Activated CD8-positive, alpha-beta memory T cell treated with anti-CD3 and anti-CD28 coated beads, Interleukin-2, amount 50 U/mL, for 24 hours (primary cell): ENCODE results near the gene VEGFA.
"Not testable (repeated sequence)": the region's sequence is repeated elsewhere in the genome, so short reads cannot be mapped to it uniquely, and the experiment has no call there.

ENCODE experiments used
- DNase-seq: peaks from one replicate; pipeline ENCODE4 v3.0.0-alpha.2; 2020; ENCODE audit errors: extremely low read depth

The VEGFA gene

GRCh38 chr6:43803055-43803782 is 33.2 kb downstream of the VEGFA start:
- no peak for DNase-seq

- DNase-seq: no peak
Observed at GRCh38 chr6:43803783-43804549, 34.0 kb downstream of the VEGFA start.

- no peak for DNase-seq
Observed at GRCh38 chr6:43804550-43805223, 34.7 kb downstream of the VEGFA start.

GRCh38 chr6:43805699-43806042 is 35.7 kb downstream of the VEGFA start:
- DNase-seq: no peak

- DNase-seq: no peak
Observed at GRCh38 chr6:43806043-43806757, 36.2 kb downstream of the VEGFA start.

- DNase-seq: no peak
Observed at GRCh38 chr6:43806758-43807227, 36.8 kb downstream of the VEGFA start.

GRCh38 chr6:43807228-43808061 is 37.4 kb downstream of the VEGFA start:
- no peak for DNase-seq

DNA sequence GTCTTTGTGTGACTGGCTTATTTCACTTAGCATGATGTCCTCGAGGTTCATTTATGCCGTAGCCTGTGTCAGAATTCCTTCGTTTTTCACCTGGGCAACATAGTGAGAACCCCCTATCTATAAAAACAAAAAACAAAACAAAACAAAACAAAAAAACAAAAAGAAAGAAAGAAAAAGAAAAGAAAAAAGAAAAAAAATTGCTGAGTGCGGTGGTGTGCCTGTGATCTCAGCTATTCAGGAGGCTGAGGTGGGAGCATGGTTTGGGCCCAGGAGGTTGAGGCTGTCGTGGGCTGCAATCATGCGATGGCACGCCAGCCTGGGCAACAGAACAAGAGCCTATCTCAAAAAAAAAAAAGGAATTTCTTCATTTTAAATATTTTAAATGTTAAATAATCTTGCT is 38.4 kb downstream of the VEGFA start:
- DNase-seq: no peak

DNA sequence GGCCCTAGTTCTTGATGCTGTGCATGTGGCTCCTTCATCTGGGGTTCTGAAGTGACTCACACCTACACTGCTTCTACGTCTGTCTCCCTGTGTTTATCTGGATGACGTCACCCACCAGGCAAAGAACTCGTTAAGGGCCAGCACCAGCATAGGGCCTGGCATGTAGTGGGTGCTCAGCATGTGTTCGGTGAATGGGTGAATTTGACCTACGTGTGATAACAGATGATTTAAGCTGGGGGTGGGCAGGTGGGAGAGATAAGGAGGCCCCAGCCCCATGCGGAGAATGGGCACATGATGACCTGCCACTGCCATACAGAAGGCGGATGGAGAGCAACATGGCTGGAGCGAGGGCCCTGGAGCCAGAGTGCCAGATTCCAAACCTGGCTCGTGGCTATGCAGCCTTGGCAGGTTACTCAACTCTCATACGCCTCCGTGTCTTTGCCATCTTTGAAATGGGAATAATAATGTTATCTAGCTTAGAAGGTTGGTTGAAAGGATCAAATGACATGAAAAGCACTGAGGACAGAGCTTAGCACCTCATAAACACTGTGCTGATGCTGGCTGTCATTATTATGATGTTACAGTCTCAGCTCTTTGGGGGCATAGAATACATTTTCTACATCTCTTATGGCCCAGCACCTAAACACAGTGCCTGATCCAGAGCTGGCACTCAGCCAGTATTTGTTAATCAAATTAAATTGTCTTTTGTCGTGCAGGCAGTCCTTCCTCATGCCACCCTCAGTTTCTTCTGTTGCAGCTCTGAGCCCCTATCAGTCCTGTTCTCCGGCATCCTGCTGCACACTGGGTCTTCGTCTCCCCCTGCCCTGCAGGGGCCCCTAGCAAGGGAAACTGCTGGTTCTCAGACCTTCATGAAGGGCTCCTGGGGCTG is 39.6 kb downstream of the VEGFA start:
- DNase-seq: no peak

DNA sequence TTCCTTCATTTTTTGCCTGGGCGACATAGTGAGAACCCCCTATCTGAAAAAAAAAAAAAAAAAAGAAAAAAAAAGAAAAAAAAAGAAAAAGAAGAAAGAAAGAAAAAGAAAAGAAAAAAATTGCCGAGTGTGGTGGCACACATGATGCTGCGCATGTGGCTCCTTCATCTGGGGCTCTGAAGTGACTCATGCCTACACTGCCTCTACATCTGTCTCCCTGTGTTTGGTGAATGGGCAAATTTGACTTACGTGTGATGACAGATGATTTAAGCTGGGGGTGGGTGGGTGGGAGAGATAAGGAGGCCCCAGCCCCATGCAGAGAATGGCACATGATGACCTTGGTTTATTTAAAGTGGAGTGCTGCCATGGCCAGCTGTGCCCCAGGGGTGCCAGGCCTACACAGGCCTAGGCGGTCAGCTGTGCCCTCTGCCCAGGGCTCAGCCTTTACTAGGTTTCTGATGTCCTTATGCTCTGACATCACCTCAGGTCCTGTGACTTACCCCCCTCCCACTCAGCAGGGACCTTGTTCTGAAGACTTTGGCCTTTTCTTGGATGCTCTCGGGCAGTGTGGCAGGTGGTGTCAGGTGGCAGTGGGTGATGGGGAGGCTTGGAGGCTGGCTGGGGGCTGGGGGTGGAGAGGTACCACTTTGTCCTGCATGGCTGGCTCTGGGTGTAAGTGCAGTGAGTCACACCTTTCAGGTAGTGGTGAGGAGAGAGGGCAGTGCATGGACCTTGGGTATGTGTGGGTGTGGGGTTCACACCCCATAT is 41.1 kb downstream of the VEGFA start:
- no peak for DNase-seq

DNA sequence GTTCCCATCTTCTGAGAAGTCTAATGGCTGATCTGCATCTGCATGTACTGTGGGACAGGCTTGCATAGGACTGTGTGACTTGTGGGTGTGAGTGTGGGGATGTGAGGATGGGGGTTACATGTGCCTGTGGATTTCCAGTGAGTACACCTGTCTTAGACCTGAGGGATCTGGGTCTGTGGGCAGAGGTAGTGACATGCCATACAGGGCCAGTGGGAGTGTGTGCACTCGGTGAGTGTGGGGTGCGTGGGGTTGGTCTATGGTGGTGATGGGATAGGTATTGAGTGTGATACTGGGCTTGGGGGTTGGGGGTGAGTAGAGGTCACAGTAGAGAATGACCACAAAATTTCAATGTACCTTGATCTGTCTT is 41.7 kb downstream of the VEGFA start:
- no peak for DNase-seq

- no peak for DNase-seq
Observed at GRCh38 chr6:43812850-43813578, 43.0 kb downstream of the VEGFA start.

GRCh38 chr6:43814111-43814510 is 44.1 kb downstream of the VEGFA start:
- no peak for DNase-seq

GRCh38 chr6:43814865-43815264 is 44.9 kb downstream of the VEGFA start:
- DNase-seq: no peak

GRCh38 chr6:43817192-43817591 is 47.2 kb downstream of the VEGFA start:
- DNase-seq: no peak

DNA sequence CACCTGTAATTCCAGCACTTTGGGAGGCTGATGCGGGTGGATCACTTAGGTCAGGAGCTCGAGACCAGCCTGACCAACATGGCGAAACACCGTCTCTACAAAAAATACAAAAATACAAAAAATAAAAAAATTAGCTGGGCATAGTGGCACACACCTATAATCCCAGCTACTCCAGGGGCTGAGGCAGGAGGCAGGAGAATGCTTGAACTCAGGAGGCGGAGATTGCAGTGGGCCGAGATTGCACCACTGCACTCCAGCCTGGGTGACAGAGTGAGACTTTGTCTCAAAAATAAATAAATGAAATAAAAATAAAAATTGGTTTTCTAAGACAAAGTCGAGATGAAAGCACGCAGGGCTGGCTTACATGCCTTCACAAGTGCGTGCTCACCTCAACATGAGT is 49.0 kb downstream of the VEGFA start:
- not testable (repeated sequence) for DNase-seq

DNA sequence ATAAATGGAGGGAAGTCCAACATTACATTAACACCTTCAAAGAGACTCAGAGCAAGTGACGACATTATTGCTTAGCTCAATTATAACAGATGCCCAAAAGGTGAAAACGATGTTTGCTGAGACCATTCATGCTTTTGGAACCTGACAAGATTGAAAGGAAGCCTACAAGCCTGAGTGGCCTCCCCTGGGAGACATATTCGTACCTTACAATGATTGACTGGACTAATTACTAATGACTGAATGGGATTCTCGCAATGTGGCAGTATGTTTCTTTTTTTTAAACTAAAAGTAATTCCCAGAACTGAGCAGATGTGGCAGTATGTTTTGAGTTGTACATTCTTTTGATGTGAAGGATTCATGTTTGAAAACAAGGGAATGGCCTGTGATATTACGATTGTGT is 49.9 kb downstream of the VEGFA start:
- no peak for DNase-seq

DNA sequence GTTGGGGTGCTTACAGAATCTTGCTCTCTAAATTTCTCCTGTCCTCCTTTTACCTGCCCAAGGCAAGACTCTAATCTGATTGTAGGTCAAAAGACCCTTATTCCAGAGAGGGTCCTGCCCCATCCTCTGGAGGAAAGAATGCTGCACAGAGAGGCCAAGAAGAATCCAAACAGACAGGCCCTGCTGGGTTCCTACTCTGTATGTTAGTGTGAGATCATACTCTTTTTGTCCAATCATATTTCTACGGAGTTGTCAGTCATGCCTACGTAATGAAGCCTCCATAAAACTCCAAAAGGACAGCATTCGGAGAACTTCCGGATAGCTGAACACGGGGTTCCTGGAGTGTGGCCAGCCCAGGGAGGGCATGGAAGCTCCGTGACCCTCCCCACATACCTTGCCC is 50.5 kb downstream of the VEGFA start:
- no peak for DNase-seq
